ENCODE measurements around the gene SLC2A6.

GRCh38 chr9:133524679-133525228, 45.9 kb upstream of the SLC2A6 start, which contains the start of gene MYMK:
- TF ChIP-seq, protein P1, sequence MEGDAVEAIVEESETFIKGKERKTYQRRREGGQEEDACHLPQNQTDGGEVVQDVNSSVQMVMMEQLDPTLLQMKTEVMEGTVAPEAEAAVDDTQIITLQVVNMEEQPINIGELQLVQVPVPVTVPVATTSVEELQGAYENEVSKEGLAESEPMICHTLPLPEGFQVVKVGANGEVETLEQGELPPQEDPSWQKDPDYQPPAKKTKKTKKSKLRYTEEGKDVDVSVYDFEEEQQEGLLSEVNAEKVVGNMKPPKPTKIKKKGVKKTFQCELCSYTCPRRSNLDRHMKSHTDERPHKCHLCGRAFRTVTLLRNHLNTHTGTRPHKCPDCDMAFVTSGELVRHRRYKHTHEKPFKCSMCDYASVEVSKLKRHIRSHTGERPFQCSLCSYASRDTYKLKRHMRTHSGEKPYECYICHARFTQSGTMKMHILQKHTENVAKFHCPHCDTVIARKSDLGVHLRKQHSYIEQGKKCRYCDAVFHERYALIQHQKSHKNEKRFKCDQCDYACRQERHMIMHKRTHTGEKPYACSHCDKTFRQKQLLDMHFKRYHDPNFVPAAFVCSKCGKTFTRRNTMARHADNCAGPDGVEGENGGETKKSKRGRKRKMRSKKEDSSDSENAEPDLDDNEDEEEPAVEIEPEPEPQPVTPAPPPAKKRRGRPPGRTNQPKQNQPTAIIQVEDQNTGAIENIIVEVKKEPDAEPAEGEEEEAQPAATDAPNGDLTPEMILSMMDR (conservative IDR thresholded peaks at IDR 0.05; ENCODE audit: low read depth, low read length), result no peak
- TF ChIP-seq EZH2 (IDR thresholded peaks at IDR 0.05; ENCODE audit: low read length, unreplicated experiment) (no peak), EZH2phosphoT487 (IDR thresholded peaks at IDR 0.05; ENCODE audit: borderline replicate concordance, low read length) (no peak)

All from PC-3 (cell line).